GM21723 (cell line): ENCODE results near the gene WDR17.
"Not testable (repeated sequence)": the region's sequence is repeated elsewhere in the genome, so short reads cannot be mapped to it uniquely, and the experiment has no call there.

ENCODE experiments used
- ATAC-seq: cut with Tn5 transposase; IDR thresholded peaks from one replicate; pipeline ENCODE4 v1.9.1; 2021; ENCODE audit warnings: mild to moderate bottlenecking, moderate library complexity; ENCODE audit not compliant: unreplicated experiment

The WDR17 gene

DNA sequence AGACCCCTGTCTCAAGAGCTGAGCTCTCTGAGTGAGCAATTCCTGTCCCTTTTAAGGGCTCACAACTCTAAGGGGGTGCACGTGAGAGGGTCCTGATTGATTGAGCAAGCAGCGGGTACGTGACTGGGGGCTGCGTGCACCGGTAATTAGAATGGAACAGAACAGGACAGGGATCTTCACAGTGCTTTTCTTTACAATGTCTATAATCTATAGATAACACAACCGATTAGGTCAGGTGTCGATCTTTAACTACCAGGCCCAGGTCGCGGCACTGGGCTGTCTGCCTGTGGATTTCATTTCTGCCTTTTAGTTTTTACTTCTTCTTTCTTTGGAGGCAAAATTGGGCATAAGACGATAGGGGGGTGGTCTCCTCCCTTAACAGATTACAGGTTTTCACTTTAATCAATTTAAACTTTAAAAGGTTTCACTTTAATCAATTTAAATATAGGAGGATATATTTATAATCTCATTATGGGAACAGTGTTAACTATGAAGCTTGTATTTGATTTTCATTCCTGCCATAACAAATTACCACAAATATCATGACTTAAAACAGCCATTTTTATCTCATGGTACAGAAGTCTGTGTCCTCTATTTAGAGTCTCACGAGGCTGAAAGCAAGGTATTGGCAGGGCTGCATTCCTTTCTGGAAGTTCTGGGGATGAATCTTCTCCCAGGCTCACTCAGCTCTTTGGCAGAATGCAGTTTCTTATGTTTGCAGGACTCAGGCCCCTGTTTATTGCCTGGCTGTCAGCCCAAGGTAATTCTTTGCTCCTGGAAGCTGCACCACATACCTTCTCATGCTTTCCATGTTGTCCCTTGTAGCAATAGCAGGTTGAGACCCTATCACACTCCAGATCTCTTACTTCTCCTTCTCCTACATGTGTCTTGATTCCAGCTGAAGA, 124.5 kb downstream of the WDR17 start:
- ATAC-seq: no peak

DNA sequence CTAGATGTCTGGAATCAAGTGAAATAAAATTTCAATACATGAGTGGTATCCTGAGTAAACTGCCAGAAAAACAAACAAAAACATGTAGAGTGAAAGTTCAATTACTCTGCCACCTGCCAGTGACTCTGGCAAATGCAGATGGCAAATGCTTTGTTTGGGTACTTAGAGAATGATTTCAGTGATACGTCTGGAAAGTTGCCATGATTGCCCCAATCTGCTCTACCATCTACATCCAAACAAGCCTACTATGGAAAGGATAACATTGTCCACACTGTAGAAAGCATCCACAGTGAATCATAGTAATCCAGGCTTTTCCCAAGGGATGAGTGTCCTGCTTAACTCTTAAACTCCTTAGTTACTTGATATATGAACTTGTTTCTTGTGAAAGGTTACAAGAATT, 126.3 kb downstream of the WDR17 start:
- ATAC-seq: no peak

DNA sequence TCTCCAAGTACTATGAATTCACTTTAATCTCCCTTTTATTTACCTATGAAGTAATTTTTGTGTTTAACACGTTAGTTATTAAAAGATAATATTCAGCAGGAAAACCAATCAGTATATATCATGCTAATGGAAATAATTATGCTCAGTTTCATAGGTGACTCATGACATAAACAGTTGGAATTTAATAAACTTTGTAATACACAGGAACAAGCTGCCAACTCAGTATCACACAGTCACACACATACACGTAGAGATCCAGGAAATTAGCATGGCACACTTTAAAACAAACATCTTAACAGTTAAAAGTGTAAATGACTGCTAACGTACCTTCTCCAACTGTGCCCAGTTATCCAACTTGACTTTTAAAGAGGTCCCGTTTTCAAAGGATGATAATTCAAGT, 127.5 kb downstream of the WDR17 start:
- no peak for ATAC-seq

GRCh38 chr4:176193938-176194337, 128.3 kb downstream of the WDR17 start:
- ATAC-seq: no peak

- ATAC-seq: peak; percentile 99
These were observed 129.7 kb downstream of the WDR17 start, which contains the start of gene SPATA4 for GRCh38 chr4:176195184-176195978. TSS of gene SPATA4 (minus strand) at chr4:176195585. CDS start at chr4:176195562, 23 bp downstream.

DNA sequence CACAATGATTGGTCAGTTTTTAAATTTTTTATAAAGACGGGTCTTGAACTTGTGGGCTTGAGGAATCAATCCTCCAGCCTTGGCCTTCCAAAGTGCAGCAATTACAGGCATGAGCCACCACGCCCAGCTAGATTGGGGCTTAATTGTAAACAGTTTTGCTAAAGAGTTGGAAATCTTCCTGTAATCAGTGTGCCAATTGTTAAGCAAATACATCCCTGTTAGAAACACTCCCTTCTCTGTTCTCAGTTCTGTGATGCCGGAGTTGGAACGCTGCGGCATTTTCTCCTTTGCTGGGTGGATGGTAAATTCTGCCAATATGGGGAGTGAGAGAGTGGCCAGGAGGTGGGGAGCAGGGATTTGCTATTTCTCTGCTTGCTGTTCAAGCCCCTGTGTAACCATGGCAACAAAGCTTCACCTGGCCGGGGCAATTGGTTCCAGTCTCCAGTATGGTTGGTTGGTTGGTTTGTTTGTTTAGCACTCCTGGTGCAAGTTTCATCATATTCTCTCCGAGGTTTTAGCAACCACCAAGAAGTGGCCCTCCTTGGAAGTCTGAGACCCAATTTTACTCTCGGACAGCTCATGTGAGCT, 132.8 kb downstream of the WDR17 start:
- no peak for ATAC-seq

DNA sequence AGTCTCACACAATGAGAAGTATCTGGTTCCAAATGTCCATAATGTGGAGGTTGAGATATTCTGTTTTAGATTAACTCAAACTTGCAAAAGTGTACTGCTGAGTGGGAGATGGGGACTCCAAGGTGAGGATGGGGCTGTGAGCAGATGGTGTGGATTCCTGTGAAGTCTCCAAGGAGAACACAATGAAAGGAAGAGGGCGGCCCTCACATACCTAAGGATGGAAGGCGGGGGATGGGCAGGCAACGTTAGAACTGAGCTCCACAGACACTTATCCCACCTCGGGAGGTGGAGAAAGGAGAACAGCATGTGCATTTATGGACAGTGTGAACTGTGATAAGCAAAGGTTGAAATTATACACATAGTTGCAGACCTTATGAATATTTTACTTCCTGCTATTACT, 139.7 kb downstream of the WDR17 start:
- no peak for ATAC-seq

- no peak for ATAC-seq
These were observed 142.2 kb downstream of the WDR17 start for GRCh38 chr4:176207839-176208238.

DNA sequence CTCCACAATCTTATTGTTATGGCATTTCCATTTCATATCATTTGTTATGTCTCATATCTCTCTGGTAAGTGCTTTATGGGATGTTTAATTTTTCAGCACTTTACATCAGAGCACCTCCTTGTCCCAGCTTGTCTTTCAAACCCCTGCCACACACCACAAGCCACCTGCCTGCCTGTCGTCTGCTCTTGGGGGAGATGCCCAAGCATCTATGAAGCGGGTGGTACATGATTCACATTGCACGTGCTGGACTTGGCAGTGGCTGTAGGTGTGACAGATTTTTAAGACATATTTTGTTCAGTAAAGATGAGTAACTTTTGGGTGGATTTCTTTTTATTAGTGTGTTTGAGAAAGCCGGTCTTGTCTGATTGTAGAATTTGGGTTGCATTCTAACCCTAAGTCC, 143.9 kb downstream of the WDR17 start:
- no peak for ATAC-seq

GRCh38 chr4:176210101-176210500, 144.5 kb downstream of the WDR17 start:
- no peak for ATAC-seq

- ATAC-seq: no peak
These were observed 145.1 kb downstream of the WDR17 start for GRCh38 chr4:176210579-176211296.

DNA sequence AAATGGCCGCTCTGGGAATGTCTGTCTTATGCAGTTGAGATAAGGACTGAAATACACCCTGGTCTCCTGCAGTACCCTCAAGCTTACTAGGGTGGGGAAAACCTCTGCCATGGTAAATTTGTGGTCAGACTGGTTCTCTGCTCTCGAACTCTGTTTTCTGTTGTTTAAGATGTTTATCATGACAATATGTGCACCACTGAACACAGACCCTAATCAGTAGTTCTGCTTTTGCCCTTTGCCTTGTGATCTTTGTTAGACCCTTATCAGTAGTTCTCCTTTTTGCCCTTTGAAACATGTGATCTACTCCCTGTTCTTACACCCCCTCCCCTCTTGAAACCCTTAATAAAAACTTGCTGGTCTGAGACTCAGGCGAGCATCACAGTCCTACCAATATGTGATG, 146.7 kb downstream of the WDR17 start:
- ATAC-seq: not testable (repeated sequence)

GRCh38 chr4:176217510-176217909, 151.9 kb downstream of the WDR17 start:
- ATAC-seq: peak; percentile 55

- ATAC-seq: no peak
These were observed 156.5 kb downstream of the WDR17 start for GRCh38 chr4:176222149-176222548.

- ATAC-seq: no peak
These were observed 157.9 kb downstream of the WDR17 start for GRCh38 chr4:176223561-176223960.

- no peak for ATAC-seq
These were observed 161.1 kb downstream of the WDR17 start for GRCh38 chr4:176226736-176227135.

DNA sequence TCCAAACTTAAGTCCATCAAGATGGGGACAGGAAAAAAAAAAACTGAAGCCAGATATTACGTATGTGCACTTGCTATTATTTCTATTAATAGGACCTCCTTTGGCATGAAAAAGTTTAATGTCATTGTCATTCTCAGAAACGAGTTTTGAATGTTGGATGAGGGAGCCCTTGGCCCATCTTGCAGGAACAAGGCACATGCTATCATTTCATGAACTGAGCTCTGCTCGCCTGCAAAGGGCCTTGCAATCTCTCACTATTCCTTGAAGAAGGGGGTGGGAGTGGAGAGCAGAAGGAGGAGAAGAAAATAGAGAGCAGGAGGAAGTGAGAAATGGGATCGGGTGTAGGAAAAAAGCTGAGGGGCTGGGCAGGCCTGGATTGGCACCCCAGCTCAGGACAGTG, 164.0 kb downstream of the WDR17 start:
- ATAC-seq: no peak
